ENCODE results near the gene NFXL1.

Gene NFXL1

DNA sequence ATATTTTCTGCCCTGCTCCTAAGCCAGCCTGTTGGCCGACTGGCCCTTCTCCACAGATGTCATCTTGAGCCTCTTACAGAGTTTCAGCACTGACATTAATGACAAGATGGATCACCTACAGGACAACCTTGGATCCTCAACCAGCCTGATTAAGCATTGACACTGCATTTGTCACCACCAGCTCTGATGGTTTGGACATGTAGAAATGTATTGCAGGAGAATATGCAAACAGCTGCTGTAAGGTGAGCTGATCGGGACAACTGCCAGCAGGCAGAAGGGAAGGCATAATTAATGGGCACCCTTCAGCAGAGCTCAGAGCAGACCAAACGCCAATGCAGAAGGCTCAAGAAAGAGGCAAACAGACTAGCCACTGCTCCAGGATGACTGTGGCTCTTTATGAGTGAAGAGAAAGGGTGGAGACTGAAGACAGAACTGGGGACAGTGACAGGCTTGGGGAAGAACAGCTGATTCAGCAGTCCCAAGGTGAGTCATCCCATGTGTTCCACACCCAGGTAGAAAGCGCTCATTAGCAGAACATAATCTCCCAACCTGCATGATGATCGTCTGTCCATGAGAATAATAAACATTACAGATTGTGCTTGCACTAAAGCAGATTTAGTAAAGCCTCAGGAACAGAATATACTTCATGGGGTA lies 83.2 kb downstream of the NFXL1 start:
- no peak for DNase-seq (ENCODE audit: low spot score)

DNA sequence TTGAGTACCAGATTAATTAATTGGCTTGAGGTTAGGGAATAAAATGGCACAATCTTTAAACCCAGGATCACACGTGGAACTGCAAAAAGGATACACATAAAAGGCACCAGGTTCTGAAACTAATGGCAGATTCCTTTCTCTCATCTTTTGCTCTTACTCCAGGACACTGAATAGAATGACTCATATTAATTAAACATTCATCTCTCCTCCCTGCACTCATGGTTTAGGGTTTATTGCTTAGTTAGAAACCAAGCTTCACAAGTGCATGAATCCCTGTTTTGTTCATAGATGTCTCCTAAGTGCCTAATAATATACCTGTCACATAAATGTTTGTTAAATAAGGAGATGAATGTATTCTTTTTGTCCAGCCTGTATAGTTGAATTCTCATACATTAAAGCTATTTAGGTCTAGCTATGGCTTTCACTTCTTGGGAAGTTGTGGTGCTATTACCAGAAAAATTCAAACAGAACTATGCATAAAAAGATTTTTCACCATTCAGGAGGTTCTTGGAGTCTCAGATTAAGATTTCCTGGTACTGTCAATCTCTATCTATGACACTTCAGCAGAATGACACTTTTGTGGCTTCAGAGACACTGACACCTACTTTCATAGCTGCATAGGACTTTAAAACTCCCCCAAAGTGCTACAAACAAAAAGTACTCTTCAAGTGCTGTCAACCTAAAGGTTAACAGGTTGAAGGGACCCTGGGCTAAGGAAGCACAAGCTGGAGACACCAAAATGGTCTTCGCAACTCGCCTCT lies 83.9 kb downstream of the NFXL1 start:
- DNase-seq (ENCODE audit: low spot score): no peak

DNA sequence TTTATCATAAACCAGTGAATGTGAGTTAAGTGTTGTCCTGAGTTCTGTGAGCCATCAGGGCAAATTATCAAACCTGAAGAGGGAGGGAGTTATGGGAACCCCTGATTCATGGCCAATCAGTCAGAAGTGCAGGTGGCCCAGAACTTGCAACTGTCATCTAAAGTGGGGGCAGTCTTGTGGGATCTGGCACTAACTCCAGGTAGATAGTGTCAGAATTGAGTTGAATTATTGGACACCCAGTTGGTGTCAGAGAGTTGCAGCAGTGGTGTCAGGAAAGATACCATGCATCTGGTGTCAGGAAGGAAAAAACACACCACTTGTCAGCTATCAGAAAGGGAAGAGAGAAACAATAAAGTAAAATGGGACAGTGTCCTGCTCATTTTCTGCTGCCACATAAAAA lies 84.9 kb downstream of the NFXL1 start:
- no peak for DNase-seq (ENCODE audit: low spot score)

DNA sequence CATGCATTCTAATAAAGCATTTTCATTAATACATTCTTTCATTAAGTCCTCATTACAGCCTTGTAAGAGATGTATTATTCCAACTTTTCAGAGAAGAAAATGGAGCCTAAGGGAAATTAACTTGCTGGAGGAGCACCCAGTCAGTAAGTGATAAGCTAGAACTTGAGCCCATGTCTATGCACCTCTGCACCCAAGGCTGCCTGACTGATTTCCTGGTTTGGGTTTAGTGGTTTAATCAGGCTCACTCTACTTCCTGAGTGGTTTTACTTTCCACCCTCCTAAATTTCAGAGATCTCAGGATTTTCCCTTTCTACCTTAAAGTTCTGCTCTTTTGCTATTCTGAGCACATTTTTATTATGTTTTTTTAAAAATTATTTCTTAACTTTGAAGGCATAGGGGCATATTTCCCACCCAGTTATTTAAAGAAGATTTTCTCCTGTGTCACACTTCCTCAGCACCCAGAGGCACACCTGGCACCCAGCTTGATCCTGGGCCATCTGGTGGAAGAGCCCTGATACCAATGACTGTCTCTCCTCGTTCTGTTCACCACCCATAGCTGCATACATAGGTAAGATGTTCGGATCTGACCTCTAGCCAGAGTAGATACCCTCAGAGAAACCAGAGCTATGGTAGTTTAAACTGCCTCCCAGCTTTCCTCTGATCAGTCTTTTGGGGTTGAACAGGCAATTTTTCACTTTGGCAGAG lies 86.9 kb downstream of the NFXL1 start:
- no peak for DNase-seq (ENCODE audit: low spot score)

DNA sequence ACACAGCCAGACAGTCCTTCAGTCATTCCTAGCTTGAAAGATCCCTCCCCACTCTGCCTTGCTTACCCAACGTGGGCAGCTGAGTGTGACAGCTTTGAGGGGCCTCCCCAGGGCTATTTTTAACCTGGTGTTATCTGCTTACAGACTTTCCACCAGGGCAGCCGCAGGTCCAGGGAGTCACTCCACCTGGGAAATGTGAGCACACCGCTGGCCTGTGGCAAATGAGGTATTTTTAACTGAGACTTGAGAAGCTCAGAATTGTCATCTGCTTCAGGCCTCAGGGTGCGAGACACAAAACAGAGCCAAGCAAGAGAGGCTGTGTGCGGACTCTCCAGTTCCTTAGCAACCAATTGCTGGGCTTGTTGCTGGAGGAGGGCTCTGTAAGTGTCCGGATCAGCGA lies 89.5 kb downstream of the NFXL1 start:
- DNase-seq (ENCODE audit: low spot score): no peak

DNA sequence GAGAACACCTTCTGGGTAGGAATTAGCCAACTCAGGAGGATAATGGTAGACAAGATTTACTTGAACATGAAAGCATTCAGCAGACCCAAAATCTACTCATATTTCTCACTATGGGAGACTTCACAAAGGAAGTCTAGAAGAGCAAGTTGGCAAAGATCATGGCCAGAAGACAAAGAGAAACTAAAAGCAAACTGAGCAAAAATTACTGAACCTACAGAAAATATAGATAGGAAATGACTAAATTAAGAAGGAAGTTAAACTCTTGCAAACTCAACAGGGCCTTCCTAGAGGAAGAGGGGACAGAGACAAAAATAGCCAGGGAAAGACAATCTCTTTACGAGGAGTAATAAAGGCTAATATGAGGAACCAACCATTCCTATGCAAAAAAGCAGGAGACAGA lies 95.2 kb downstream of the NFXL1 start:
- DNase-seq (ENCODE audit: low spot score): no peak

DNA sequence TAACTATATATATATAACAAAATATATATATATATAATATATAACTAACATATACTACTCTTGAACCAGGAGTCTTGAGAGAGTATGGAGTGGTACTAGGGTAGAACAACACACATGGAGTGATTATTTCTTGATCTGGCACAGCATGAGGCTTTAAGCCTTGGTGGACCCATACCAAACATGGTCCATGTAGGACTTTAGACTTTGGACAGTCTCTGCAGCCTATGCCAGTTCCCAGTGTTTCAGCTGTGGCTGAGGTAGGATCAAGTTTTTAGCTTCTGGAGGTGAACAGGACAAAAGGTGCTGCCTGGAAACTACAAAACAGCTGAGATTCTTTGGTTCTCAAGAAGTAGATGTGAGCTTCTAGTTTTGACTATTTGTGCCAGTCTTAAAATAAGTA lies 97.1 kb downstream of the NFXL1 start:
- DNase-seq (ENCODE audit: low spot score): no peak

DNA sequence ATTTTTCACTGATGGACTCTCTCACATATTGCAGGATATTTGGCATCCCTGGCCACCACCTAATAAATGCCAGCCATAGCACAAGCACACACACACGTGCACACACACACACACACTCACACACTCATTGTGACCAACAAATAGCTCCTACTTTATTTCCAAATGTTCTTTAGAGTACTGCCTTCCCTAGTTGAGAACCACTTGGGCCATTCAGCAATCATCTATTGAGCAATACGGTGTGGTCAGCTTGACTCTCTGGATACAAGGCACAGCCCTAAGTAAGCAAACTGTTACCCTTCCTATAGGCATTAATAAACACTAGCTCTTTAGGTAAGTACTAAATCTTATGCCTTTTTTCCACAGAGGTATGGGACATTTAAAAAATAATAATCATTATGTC lies 97.6 kb downstream of the NFXL1 start:
- no peak for DNase-seq (ENCODE audit: low spot score)

DNA sequence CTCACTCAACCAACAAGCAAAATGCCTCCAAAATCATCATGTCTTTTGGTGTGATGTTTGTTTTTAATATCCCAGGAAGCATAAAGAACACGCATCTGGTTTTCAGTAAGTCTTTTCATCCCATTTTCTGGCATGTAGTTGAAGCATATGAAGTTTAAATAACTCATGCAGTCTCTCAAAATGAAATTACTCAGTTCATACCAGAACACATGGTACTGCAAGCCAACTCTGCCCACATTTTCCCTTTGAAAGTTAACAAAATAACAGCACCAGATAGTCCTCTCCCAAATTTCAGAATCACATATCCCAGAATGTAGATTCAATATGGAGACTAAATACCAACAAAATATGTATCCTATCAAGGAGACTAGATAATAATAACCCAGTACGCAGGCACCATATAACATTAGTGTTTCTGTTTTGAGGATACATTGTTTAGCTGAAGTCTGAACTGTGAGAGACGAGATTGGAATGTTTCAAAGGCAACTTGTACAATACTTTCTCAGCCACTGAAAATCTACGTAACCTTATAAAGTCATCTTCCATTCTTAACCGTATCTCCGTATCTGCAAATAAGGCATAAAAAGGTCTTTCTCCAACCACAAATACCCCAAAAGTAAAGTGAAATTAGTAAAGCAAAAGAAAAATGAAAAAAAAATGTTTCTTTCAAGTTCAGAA lies 99.6 kb downstream of the NFXL1 start:
- DNase-seq (ENCODE audit: low spot score): no peak

DNA sequence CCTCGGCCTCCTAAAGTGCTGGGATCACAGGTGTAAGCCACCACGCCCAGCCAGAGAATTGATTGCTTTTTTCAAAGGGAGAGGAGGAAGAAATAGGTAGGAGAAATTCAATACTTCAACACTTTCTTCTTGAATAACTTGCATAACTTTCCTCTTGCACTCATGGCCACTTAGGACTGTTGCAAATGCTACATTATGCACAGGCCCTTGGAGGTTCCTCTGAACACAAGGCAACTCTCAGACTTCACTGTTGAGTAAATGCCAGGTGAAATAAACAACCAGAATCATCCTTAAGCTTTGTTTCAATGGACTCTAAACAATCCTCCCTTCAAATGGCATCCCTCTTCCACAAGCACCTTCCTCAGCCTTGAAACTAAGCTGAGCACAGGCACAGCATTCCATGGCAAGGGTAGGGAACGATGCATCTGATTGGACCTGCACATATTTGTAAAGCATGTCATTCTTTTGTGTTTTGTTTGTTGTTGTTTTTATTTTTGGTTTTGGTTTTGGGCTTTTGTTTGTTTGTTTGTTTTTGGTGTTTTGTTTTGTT lies 104.7 kb downstream of the NFXL1 start:
- DNase-seq (ENCODE audit: low spot score): no peak

DNA sequence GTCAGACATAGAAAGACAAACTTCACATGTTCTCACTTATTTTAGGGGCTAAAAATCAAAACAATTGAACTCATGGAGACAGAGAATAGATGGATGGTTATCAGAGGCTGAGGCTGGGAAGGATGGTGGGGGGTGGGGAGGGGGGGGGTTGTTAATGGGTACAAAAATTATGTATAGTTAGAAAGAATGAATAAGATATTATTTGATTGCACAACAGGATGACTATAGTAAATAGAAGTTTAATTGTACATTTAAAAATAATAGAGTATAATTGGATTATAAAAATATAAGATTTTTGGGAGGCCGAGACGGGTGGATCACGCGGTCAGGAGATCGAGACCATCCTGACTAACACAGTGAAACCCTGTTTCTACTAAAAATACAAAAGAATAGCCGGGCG lies 109.8 kb downstream of the NFXL1 start:
- no peak for DNase-seq (ENCODE audit: low spot score)

DNA sequence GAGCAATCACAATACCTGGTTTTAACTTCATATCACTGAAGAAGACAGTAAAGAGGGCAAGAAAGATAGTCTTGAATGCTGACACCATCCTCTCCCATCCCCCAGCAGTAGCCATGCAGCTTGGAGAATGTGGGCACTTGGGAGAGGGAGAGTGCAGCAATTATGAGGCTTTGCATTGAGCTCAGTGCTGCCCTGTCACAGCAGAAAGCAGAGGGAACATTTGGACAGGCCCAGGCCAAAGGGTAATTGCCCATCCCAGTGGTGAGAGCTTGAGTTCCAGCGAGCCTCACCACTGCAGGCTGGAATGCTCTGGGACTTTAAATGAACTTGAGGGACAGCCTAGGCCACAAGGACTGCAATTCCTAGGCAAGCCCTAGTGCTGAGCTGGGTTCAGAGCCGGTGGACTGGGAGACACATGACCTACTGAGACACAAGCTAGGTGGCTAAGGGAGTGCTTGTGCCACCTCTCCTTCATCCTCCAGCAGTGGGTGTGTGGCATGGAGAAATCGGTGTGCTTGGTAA lies 112.8 kb downstream of the NFXL1 start:
- no peak for DNase-seq (ENCODE audit: low spot score)

DNA sequence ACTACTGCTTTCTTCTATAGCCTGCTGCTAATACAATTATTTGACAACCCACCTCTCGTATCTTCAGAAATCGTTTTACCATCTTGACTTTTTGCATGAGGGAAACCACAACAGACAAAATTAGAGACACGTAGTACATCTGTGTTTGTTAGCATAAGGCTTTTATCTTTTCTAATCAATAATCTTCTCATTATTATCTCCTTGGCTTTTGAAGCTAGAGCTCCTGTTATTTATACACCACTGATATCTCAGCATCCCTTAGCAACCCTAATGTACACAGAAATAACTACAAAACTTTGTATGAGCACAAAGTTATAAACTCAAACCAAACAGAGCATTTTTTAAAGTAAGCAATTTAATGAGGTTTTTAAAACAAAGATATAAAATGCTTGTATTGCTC lies 116.2 kb downstream of the NFXL1 start:
- no peak for DNase-seq (ENCODE audit: low spot score)

All from hematopoietic multipotent progenitor cell treated with erythropoietin and hydrocortisone succinate and interleukin-3 and kit ligand, for 17 days (in vitro differentiated cells).